Measurements from ENCODE around the gene LRP8.

- TF ChIP-seq, protein P1, sequence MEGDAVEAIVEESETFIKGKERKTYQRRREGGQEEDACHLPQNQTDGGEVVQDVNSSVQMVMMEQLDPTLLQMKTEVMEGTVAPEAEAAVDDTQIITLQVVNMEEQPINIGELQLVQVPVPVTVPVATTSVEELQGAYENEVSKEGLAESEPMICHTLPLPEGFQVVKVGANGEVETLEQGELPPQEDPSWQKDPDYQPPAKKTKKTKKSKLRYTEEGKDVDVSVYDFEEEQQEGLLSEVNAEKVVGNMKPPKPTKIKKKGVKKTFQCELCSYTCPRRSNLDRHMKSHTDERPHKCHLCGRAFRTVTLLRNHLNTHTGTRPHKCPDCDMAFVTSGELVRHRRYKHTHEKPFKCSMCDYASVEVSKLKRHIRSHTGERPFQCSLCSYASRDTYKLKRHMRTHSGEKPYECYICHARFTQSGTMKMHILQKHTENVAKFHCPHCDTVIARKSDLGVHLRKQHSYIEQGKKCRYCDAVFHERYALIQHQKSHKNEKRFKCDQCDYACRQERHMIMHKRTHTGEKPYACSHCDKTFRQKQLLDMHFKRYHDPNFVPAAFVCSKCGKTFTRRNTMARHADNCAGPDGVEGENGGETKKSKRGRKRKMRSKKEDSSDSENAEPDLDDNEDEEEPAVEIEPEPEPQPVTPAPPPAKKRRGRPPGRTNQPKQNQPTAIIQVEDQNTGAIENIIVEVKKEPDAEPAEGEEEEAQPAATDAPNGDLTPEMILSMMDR (conservative IDR thresholded peaks at IDR 0.05; ENCODE audit: low read depth in 2 of 2), result no peak
- TF ChIP-seq EZH2 (IDR thresholded peaks at IDR 0.05; ENCODE audit: low read depth, unreplicated experiment) (no peak), EZH2phosphoT487 (IDR thresholded peaks at IDR 0.05; ENCODE audit: unreplicated experiment) (no peak), REST (IDR thresholded peaks at IDR 0.05; ENCODE audit: unreplicated experiment) (no peak), POLR2AphosphoS5 (IDR thresholded peaks at IDR 0.05; ENCODE audit: low read depth) (no peak), JUNB (IDR thresholded peaks at IDR 0.05; ENCODE audit: unreplicated experiment) (no peak), ZNF114 (CRISPR knock-in tag; IDR thresholded peaks at IDR 0.05) (no peak), NANOG (IDR thresholded peaks at IDR 0.05; ENCODE audit: borderline replicate concordance) (no peak), CREB1 (CRISPR knock-in tag; IDR thresholded peaks at IDR 0.05; ENCODE audit: low read depth) (no peak), ZNF331 (CRISPR knock-in tag; IDR thresholded peaks at IDR 0.05; ENCODE audit: low read depth) (no peak), STAT1 (IDR thresholded peaks at IDR 0.05; ENCODE audit: unreplicated experiment) (no peak)
- TF ChIP-seq, protein P2, sequence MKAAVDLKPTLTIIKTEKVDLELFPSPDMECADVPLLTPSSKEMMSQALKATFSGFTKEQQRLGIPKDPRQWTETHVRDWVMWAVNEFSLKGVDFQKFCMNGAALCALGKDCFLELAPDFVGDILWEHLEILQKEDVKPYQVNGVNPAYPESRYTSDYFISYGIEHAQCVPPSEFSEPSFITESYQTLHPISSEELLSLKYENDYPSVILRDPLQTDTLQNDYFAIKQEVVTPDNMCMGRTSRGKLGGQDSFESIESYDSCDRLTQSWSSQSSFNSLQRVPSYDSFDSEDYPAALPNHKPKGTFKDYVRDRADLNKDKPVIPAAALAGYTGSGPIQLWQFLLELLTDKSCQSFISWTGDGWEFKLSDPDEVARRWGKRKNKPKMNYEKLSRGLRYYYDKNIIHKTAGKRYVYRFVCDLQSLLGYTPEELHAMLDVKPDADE (IDR thresholded peaks at IDR 0.05), result no peak
Measured at GRCh38 chr1:53298045-53298637, 29.7 kb downstream of the LRP8 start.
